Esophagus squamous epithelium (tissue), 5 donors: Measurements from ENCODE around the gene SFMBT1. TPM values are rescaled to one million over a fixed set of nuclear protein-coding genes. Genes with fewer than 3 reads are reported as not detected.

Experiments used
- DNase-seq: peaks from one replicate; lab custom pipeline; 2025; lab: John Stamatoyannopoulos, UW
- H3K27ac ChIP-seq, 4 donors: fragments of 200-600 bp; sonication (generic); one replicate each; pipeline ENCODE4 v1.5.1; 2016 to 2019; ENCODE audit warnings: mild to moderate bottlenecking in 1 of 4
- H3K27me3 ChIP-seq, 4 donors: fragments of 200-600 bp; sonication (generic); 1 replicate in 3 of 4; 2 replicates in 1 of 4; pipeline versions ENCODE4 v1.5.1 to v1.6.0; 2017 to 2021; ENCODE audit warnings: antibody characterized with exemption in 1 of 4
- H3K36me3 ChIP-seq, 3 donors: fragments of 200-600 bp; sonication (generic); one replicate each; pipeline ENCODE4 v1.5.1; 2016 to 2019
- H3K4me1 ChIP-seq, 3 donors: fragments of 200-600 bp; sonication (generic); one replicate each; pipeline ENCODE4 v1.5.1; 2017 to 2019
- H3K4me3 ChIP-seq, 4 donors: fragments of 200-600 bp; sonication (generic); 1 replicate in 3 of 4; 2 replicates in 1 of 4; pipeline ENCODE4 v1.5.1; 2016 to 2019; ENCODE audit warnings: mild to moderate bottlenecking in 2 of 4, moderate library complexity in 1 of 4
- H3K9me3 ChIP-seq, 3 donors: fragments of 200-600 bp; sonication (generic); one replicate each; pipeline ENCODE4 v1.5.1; 2016 to 2019
- CTCF ChIP-seq, 6 experiments: fragments of 450-650 bp in 4 of 6; fragments of 200-600 bp in 2 of 6; sonication (generic) in 2 of 6; IDR thresholded peaks; one replicate each; pipeline ENCODE4 v1.5.1; 2016 to 2019; ENCODE audit warnings: antibody characterized with exemption in 6 of 6, mild to moderate bottlenecking in 4 of 6, moderate library complexity in 4 of 6
- POLR2A ChIP-seq, 4 donors: fragments of 450-650 bp; IDR thresholded peaks; one replicate each; pipeline ENCODE4 v1.6.1; 2017; ENCODE audit warnings: antibody characterized with exemption in 4 of 4, mild to moderate bottlenecking in 4 of 4, moderate library complexity in 3 of 4
- WGBS, 2 donors: methylation state at CpG; one replicate each; pipeline ENCODE4 v1.1.5; 2018; 5-methylcytosine and 5-hydroxymethylcytosine counted together
- intact Hi-C: fragments of 100-400 bp; cut with DNase I; formaldehyde crosslinking; loops from one replicate; pipeline ENCODE4 v1.15.0; 2022
- total RNA-seq, 4 donors: library from RNA; depleted of rRNA; stranded (reverse); fragments of >200 nt; gene quantifications; one replicate each; pipeline ENCODE4 v1.1.0, GENCODE V29; 2016
- donor health status: DM: yes; HTN: yes; CAD: no.

Gene SFMBT1
- total RNA-seq, 4 donors from 2014 or later, result 6.6 to 26.7 (median 9.4) TPM

DNA sequence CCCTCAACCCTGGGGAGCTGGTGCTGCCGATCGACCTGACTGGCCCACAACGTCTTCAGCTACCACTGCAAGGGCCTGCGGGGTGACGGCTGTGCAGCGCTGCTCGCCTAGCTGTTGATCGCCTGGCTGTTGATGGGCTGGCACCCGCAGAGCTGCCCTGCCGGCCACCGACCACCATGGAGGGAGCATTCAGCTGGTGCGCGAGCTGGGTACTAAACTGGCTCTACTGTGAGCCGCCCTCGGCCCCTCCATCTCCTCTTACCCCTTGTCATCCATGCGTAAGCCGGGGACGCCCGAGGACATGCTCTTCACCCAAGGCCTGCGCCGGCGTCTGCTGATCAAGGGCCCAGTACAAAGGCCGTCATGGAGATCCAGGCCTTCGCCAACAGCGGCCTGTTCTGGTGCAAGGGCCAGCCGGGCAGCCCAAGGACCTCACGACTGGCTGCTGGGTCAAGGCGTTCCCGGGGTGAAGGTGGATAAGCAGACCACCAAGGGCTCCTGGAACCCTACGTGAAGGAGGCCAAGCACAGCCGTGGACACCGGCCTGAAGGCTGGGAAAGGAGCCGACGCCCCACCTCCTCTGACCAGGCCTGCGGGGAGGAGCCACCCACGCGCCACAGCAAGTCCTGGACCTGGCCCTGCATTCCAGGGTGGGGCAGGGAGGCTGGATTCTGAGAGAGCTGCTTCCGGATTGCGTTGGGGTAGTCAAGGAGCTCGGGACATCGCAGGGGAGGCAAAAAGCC lies 46.9 kb downstream of the SFMBT1 start:
- Histone ChIP-seq H3K9me3 (no peaks in the 10 kb centered on the region), H3K4me1 (no peaks in the 10 kb centered on the region), H3K27ac (no peak overlapping the region), H3K4me3 (no peak overlapping the region), H3K36me3 (no peaks in the 10 kb centered on the region), H3K27me3 (no peaks in the 10 kb centered on the region)
- TF ChIP-seq CTCF (IDR thresholded peaks at IDR 0.05), result no peak
- no peak for TF ChIP-seq POLR2A (IDR thresholded peaks at IDR 0.05)
- 84 to 90% methylated on average over 15 to 16 of the region's 41 CpGs for WGBS, 2 donors
- no peak for DNase-seq
- intact Hi-C loops, result no loop called here

- WGBS, 2 donors, result 50 to 60% methylated on average over 2 of the region's 2 CpGs
- H3K4me3 ChIP-seq, result no peak overlapping the region
- intact Hi-C loops, result no loop called here
- no peak overlapping the region for H3K27ac ChIP-seq
- TF ChIP-seq CTCF (IDR thresholded peaks at IDR 0.05), result no peak
- TF ChIP-seq POLR2A (IDR thresholded peaks at IDR 0.05), result no peak
- no peaks in the 10 kb centered on the region for H3K27me3 ChIP-seq
- H3K4me1 ChIP-seq, result peaks cover 0 to 10% (median 0%) of the 10 kb centered on the region in 3 donors
- H3K9me3 ChIP-seq, result no peaks in the 10 kb centered on the region
- no peaks in the 10 kb centered on the region for H3K36me3 ChIP-seq
- no peak for DNase-seq
Observed at GRCh38 chr3:52990637-52991036, 55.2 kb downstream of the SFMBT1 start.

DNA sequence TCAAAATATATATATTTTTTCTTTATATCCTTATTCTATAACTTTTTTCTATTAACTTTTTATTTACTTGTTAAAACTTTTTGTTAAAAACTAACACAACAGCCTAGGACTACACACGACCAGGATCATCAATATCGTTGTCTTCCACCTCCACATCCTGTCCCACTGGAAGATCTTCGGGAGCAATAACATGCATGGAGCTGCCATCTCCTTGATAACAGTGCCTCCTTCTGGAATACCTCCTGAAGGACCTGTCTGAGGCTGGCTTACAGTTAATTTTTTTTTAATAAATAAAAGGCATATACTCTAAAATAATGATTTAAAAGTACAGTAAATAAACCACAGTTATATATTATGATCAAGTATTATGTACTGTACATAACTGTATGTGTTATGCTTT lies 58.9 kb downstream of the SFMBT1 start:
- H3K4me3 ChIP-seq, result no peak overlapping the region
- H3K4me1 ChIP-seq, result peaks cover 0 to 26% (median 0%) of the 10 kb centered on the region in 3 donors
- no peaks in the 10 kb centered on the region for H3K36me3 ChIP-seq
- H3K27ac ChIP-seq, result no peak overlapping the region
- H3K9me3 ChIP-seq, result no peaks in the 10 kb centered on the region
- H3K27me3 ChIP-seq, result no peaks in the 10 kb centered on the region
- TF ChIP-seq CTCF (IDR thresholded peaks at IDR 0.05), result peak in 1 of 6 experiments; percentile 25
- no peak for TF ChIP-seq POLR2A (IDR thresholded peaks at IDR 0.05)
- WGBS, 2 donors, result 64 to 80% methylated on average over 3 of the region's 3 CpGs
- intact Hi-C loops, result no loop called here
- no peak for DNase-seq

GRCh38 chr3:52986049-52986448 lies 59.8 kb downstream of the SFMBT1 start:
- DNase-seq, result no peak
- intact Hi-C loops, result no loop called here
- peaks cover 0 to 26% (median 0%) of the 10 kb centered on the region in 3 donors for H3K4me1 ChIP-seq
- TF ChIP-seq POLR2A (IDR thresholded peaks at IDR 0.05) (no peak), CTCF (IDR thresholded peaks at IDR 0.05) (no peak)
- WGBS, 2 donors, result 88 to 94% methylated on average over 1 of the region's 1 CpG
- no peak overlapping the region for H3K4me3 ChIP-seq
- H3K9me3 ChIP-seq, result no peaks in the 10 kb centered on the region
- H3K27me3 ChIP-seq, result no peaks in the 10 kb centered on the region
- no peak overlapping the region for H3K27ac ChIP-seq
- no peaks in the 10 kb centered on the region for H3K36me3 ChIP-seq

- H3K4me3 ChIP-seq, result no peak overlapping the region
- no peak for TF ChIP-seq CTCF (IDR thresholded peaks at IDR 0.05)
- TF ChIP-seq POLR2A (IDR thresholded peaks at IDR 0.05), result no peak
- H3K36me3 ChIP-seq, result no peaks in the 10 kb centered on the region
- no peaks in the 10 kb centered on the region for H3K9me3 ChIP-seq
- intact Hi-C loops, result no loop called here
- H3K27ac ChIP-seq, result peak overlapping the region in 1 of 4 donors; percentile 4
- H3K4me1 ChIP-seq, result peaks cover 0 to 17% (median 0%) of the 10 kb centered on the region in 3 donors
- no peak for DNase-seq
- no peaks in the 10 kb centered on the region for H3K27me3 ChIP-seq
Observed at GRCh38 chr3:52983828-52984227, 62.0 kb downstream of the SFMBT1 start.
